HL-60 (cell line): ENCODE measurements around the gene MAP4K4.

ENCODE experiments used
- DNase-seq, 2 experiments: peaks; one replicate each; pipeline ENCODE4 v3.0.0-alpha.2; 2010 to 2020; ENCODE audit warnings: low read depth in 1 of 2, low spot score in 1 of 2
- H3K27ac ChIP-seq: fragments of 250-450 bp; sonication (Bioruptor Pico); replicated peaks from 2 replicates; pipeline ENCODE4 v1.5.1; 2020; ENCODE audit warnings: mild to moderate bottlenecking, moderate library complexity
- H3K27me3 ChIP-seq: fragments of 250-450 bp; sonication (Bioruptor Pico); 2 replicates; pipeline ENCODE4 v1.5.1; 2021; ENCODE audit warnings: mild to moderate bottlenecking, moderate library complexity; ENCODE audit not compliant: insufficient read depth, poor library complexity, severe bottlenecking
- H3K4me3 ChIP-seq: replicated peaks from 2 replicates; pipeline ENCODE4 v1.5.1; 2011; ENCODE audit warnings: mild to moderate bottlenecking, control low read depth, low read length; ENCODE audit not compliant: insufficient read depth
- GABPA ChIP-seq: IDR thresholded peaks from 2 replicates; pipeline ENCODE4 v1.6.1; 2012; ENCODE audit warnings: low read depth
- POLR2AphosphoS5 ChIP-seq: IDR thresholded peaks from 2 replicates; pipeline ENCODE4 v1.6.1; 2012; ENCODE audit warnings: low read depth
- REST ChIP-seq: IDR thresholded peaks from 2 replicates; pipeline ENCODE4 v1.6.1; 2012; ENCODE audit warnings: low read depth; ENCODE audit not compliant: insufficient replicate concordance
- SPI1 ChIP-seq: IDR thresholded peaks from 2 replicates; pipeline ENCODE4 v1.6.1; 2012; ENCODE audit warnings: low read depth, mild to moderate bottlenecking, borderline replicate concordance
- TF ChIP-seq, protein P1 (sequence below): IDR thresholded peaks from one replicate; pipeline ENCODE4 v1.5.1; 2011; ENCODE audit warnings: low read length, control low read depth, inconsistent platforms; ENCODE audit not compliant: insufficient read depth

The MAP4K4 gene

GRCh38 chr2:101850450-101850849 lies 152.9 kb downstream of the MAP4K4 start:
- H3K27ac ChIP-seq, result no peak overlapping the region

GRCh38 chr2:101850991-101851390 lies 153.5 kb downstream of the MAP4K4 start:
- DNase-seq, result no peak
- H3K27me3 ChIP-seq, result no peaks in the 10 kb centered on the region
- H3K27ac ChIP-seq, result no peak overlapping the region
- H3K4me3 ChIP-seq, result no peak overlapping the region
- TF ChIP-seq, protein P1, sequence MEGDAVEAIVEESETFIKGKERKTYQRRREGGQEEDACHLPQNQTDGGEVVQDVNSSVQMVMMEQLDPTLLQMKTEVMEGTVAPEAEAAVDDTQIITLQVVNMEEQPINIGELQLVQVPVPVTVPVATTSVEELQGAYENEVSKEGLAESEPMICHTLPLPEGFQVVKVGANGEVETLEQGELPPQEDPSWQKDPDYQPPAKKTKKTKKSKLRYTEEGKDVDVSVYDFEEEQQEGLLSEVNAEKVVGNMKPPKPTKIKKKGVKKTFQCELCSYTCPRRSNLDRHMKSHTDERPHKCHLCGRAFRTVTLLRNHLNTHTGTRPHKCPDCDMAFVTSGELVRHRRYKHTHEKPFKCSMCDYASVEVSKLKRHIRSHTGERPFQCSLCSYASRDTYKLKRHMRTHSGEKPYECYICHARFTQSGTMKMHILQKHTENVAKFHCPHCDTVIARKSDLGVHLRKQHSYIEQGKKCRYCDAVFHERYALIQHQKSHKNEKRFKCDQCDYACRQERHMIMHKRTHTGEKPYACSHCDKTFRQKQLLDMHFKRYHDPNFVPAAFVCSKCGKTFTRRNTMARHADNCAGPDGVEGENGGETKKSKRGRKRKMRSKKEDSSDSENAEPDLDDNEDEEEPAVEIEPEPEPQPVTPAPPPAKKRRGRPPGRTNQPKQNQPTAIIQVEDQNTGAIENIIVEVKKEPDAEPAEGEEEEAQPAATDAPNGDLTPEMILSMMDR, result no peak
- no peak for TF ChIP-seq POLR2AphosphoS5
- no peak for TF ChIP-seq REST
- no peak for TF ChIP-seq GABPA
- TF ChIP-seq SPI1, result no peak

More at GRCh38 chr2:101850450-101850849, 152.9 kb downstream of the MAP4K4 start:
- no peak for TF ChIP-seq POLR2AphosphoS5
- TF ChIP-seq SPI1, result no peak
- no peak for TF ChIP-seq REST
- TF ChIP-seq, protein P1, result no peak
- TF ChIP-seq GABPA, result no peak
- DNase-seq, result no peak
- H3K4me3 ChIP-seq, result no peak overlapping the region
- H3K27me3 ChIP-seq, result no peaks in the 10 kb centered on the region

- DNase-seq, result no peak
- H3K27ac ChIP-seq, result no peak overlapping the region
- H3K27me3 ChIP-seq, result no peaks in the 10 kb centered on the region
- H3K4me3 ChIP-seq, result no peak overlapping the region
- TF ChIP-seq, protein P1, result no peak
- TF ChIP-seq GABPA (no peak), POLR2AphosphoS5 (no peak), REST (no peak), SPI1 (no peak)
These were observed 155.3 kb downstream of the MAP4K4 start for GRCh38 chr2:101852824-101853223.
